ENCODE data around the gene FAM120AOS. TPM values are rescaled to one million over a fixed set of nuclear protein-coding genes. Genes with fewer than 3 reads are reported as not detected.

FAM120AOS gene
- total and polyA plus RNA-seq, 2 of the 4 experiments (the other 2 are of a cell fraction) = 22.7 to 24.7 TPM

GRCh38 chr9:93406371-93406770 is 47.0 kb downstream of the FAM120AOS start:
- in situ Hi-C loops (cut with MboI; ENCODE audit: low sequenced_read_pairs) = loop anchor here (25.0 kb wide), 3 partner anchors 94 to 556 kb away; partner anchors contain the start of gene BARX1
- dilution Hi-C loops (cut with HindIII; ENCODE audit: low sequenced_read_pairs, unreplicated experiment) = no loop called here
- no peaks in the 10 kb centered on the region for H3K79me1 ChIP-seq (ENCODE audit: low read depth in 1 of 2, low read length in 2 of 2)
- no peak for TF ChIP-seq RCOR1 (IDR thresholded peaks at IDR 0.05; ENCODE audit: insufficient replicate concordance, low read length)
- H2BK5ac ChIP-seq (ENCODE audit: low read depth, low read length, poor library complexity, severe bottlenecking) = no peak overlapping the region
- no peak overlapping the region for H4K91ac ChIP-seq (ENCODE audit: insufficient read depth, low read depth, low read length)
- no peak overlapping the region for H3K18ac ChIP-seq (ENCODE audit: low read depth, low read length)
- H2AK5ac ChIP-seq (ENCODE audit: low read depth, low read length) = no peak overlapping the region
- no peak overlapping the region for H3K4ac ChIP-seq (ENCODE audit: low read depth, low read length)
- H2BK120ac ChIP-seq (ENCODE audit: low read depth, low read length) = no peak overlapping the region
- CTCF ChIA-PET = no interaction called here
- H4K5ac ChIP-seq (ENCODE audit: low read depth, low read length) = no peak overlapping the region
- H3K23ac ChIP-seq (ENCODE audit: low read depth, low read length) = no peak overlapping the region
- POLR2A ChIA-PET (ENCODE audit: unreplicated experiment) = no interaction called here
- intact Hi-C loops (cut with micrococcal nuclease) = no loop called here
- no peak overlapping the region for H3K56ac ChIP-seq (ENCODE audit: extremely low read depth, insufficient read depth, low read length)
- no peaks in the 10 kb centered on the region for H3K9me1 ChIP-seq (ENCODE audit: insufficient read depth, low read length)
- H3K4me1 ChIP-seq (ENCODE audit: control insufficient read depth, insufficient read depth, low read length) = no peaks in the 10 kb centered on the region
- H3K4me3 ChIP-seq (ENCODE audit: insufficient read depth, low read depth, low read length) = no peak overlapping the region
- H3K4me2 ChIP-seq (ENCODE audit: low read depth, low read length) = no peak overlapping the region
- DNase-seq = no peak
- no CpG with 5 or more reads among the region's 5 CpGs for WGBS, 2 experiments (ENCODE audit: extremely low coverage in 2 of 2, insufficient read length in 1 of 2)
- H2AK9ac ChIP-seq (replicated peaks; ENCODE audit: low read depth, low read length, poor library complexity) = no peak overlapping the region
- H3K36me3 ChIP-seq (ENCODE audit: control insufficient read depth, insufficient read depth, low read length) = no peaks in the 10 kb centered on the region
- no TSS peak for BruUV-seq (replicated peaks)
- H4K8ac ChIP-seq (ENCODE audit: low read depth in 2 of 2, low read length in 2 of 2) = no peak overlapping the region
- no peak overlapping the region for H3K14ac ChIP-seq (replicated peaks; ENCODE audit: low read depth, low read length)
- no peak overlapping the region for H2AFZ ChIP-seq (replicated peaks; ENCODE audit: low read length, poor library complexity)
- no peaks in the 10 kb centered on the region for H3K9me3 ChIP-seq (ENCODE audit: control insufficient read depth, insufficient read depth, low read length)
- no peaks in the 10 kb centered on the region for H4K20me1 ChIP-seq (ENCODE audit: insufficient read depth, low read length)
- peaks cover 6% of the 10 kb centered on the region; the same call in 1 of the 2 replicates for H3K27me3 ChIP-seq (ENCODE audit: control insufficient read depth, insufficient read depth, low read length)
- no peak overlapping the region for H3K27ac ChIP-seq (ENCODE audit: insufficient read depth, low read length)
- H2BK20ac ChIP-seq (ENCODE audit: low read depth, low read length) = no peak overlapping the region
- H2BK15ac ChIP-seq (ENCODE audit: low read depth, low read length) = no peak overlapping the region
- ATAC-seq (ENCODE audit: low read depth) = no peak
- no peak overlapping the region for H3K9ac ChIP-seq (ENCODE audit: low read depth, low read length)

Measured in IMR-90 (cell line).